ENCODE measurements around the gene CPNE5. TPM values are rescaled to one million over a fixed set of nuclear protein-coding genes. Genes with fewer than 3 reads are reported as not detected.

Gene CPNE5
- total and polyA plus RNA-seq, 8 donors = 1.2 to 7.3 (median 6.4) TPM

DNA sequence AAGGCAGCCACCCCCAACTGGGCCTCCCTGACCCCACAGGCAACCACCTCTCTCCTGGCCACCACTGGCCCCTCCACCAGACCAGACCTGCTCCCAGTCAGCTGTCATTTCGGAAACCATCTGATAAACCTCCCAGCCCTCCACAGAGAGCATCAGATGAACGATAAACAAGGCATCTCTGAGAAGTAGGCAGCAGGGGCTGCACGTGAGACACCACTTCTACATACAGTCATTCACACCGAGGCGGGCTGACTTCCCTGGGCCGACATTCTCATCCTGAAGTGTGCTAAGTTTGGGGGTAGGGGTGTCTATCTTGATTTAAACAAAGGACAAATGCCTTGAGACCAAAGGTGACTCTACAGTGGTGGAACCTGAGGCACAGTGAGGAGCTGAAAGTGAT is 13.8 kb downstream of the CPNE5 start:
- Histone ChIP-seq H3K27me3 (no peaks in the 10 kb centered on the region), H3K27ac (no peak overlapping the region), H3K4me1 (peaks cover 11 to 26% of the 10 kb centered on the region in 2 donors), H3K36me3 (no peaks in the 10 kb centered on the region), H3K9me3 (no peaks in the 10 kb centered on the region), H3K4me3 (no peak overlapping the region)
- TF ChIP-seq, protein P1, sequence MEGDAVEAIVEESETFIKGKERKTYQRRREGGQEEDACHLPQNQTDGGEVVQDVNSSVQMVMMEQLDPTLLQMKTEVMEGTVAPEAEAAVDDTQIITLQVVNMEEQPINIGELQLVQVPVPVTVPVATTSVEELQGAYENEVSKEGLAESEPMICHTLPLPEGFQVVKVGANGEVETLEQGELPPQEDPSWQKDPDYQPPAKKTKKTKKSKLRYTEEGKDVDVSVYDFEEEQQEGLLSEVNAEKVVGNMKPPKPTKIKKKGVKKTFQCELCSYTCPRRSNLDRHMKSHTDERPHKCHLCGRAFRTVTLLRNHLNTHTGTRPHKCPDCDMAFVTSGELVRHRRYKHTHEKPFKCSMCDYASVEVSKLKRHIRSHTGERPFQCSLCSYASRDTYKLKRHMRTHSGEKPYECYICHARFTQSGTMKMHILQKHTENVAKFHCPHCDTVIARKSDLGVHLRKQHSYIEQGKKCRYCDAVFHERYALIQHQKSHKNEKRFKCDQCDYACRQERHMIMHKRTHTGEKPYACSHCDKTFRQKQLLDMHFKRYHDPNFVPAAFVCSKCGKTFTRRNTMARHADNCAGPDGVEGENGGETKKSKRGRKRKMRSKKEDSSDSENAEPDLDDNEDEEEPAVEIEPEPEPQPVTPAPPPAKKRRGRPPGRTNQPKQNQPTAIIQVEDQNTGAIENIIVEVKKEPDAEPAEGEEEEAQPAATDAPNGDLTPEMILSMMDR (IDR thresholded peaks at IDR 0.05) = no peak
- intact Hi-C loops (cut with DNase I) = no loop called here
- ATAC-seq = no peak
- DNase-seq = no peak

DNA sequence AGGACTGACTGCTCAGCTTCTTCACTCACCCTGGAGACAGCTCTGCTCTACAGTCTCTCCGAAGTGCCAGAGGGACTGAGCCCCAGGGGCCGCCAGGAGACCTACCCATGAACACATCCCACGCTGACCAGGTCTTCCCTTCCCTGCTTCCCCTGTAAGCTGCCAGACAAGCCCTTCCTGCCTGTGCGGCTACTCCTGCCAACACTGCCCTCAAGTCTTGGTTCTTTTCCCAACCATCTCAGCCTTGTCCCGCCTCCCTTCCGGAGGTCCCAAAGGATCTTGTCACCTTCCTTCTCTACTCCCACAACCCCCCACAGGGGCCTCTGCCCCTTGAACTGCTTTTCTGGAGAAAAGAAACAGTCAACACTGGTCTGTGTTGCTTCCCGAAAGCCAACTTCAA is 15.0 kb downstream of the CPNE5 start:
- H3K4me1 ChIP-seq = peaks cover 5 to 26% of the 10 kb centered on the region in 2 donors
- DNase-seq = no peak
- H3K36me3 ChIP-seq = no peaks in the 10 kb centered on the region
- TF ChIP-seq, protein P1 (IDR thresholded peaks at IDR 0.05) = no peak
- no peaks in the 10 kb centered on the region for H3K9me3 ChIP-seq
- peak; percentile 4 for ATAC-seq
- intact Hi-C loops (cut with DNase I) = no loop called here
- H3K27me3 ChIP-seq = no peaks in the 10 kb centered on the region
- H3K4me3 ChIP-seq = no peak overlapping the region
- no peak overlapping the region for H3K27ac ChIP-seq

- ATAC-seq (no peak), DNase-seq (no peak)
- H3K27me3 ChIP-seq = no peaks in the 10 kb centered on the region
- TF ChIP-seq, protein P1 (IDR thresholded peaks at IDR 0.05) = no peak
- H3K27ac ChIP-seq = peak overlapping the region in 1 of 2 donors; percentile 28
- H3K4me1 ChIP-seq = peaks cover 5 to 26% of the 10 kb centered on the region in 2 donors
- no peak overlapping the region for H3K4me3 ChIP-seq
- H3K9me3 ChIP-seq = no peaks in the 10 kb centered on the region
- no peaks in the 10 kb centered on the region for H3K36me3 ChIP-seq
- intact Hi-C loops (cut with DNase I) = no loop called here
Observed at GRCh38 chr6:36823421-36824096, 15.7 kb downstream of the CPNE5 start.

- DNase-seq (no peak), ATAC-seq (peak; percentile 11)
- no peaks in the 10 kb centered on the region for H3K36me3 ChIP-seq
- H3K27me3 ChIP-seq = no peaks in the 10 kb centered on the region
- intact Hi-C loops (cut with DNase I) = no loop called here
- H3K27ac ChIP-seq = peak overlapping the region in 1 of 2 donors; percentile 28
- no peaks in the 10 kb centered on the region for H3K9me3 ChIP-seq
- peaks cover 2 to 22% of the 10 kb centered on the region in 2 donors for H3K4me1 ChIP-seq
- TF ChIP-seq, protein P1 (IDR thresholded peaks at IDR 0.05) = no peak
- no peak overlapping the region for H3K4me3 ChIP-seq
Observed at GRCh38 chr6:36822506-36823269, 16.6 kb downstream of the CPNE5 start.

GRCh38 chr6:36821581-36822335 is 17.5 kb downstream of the CPNE5 start:
- ATAC-seq = no peak
- Histone ChIP-seq H3K4me3 (no peak overlapping the region), H3K27ac (no peak overlapping the region), H3K9me3 (no peaks in the 10 kb centered on the region), H3K36me3 (no peaks in the 10 kb centered on the region), H3K4me1 (peaks cover 0 to 13% of the 10 kb centered on the region in 2 donors), H3K27me3 (no peaks in the 10 kb centered on the region)
- intact Hi-C loops (cut with DNase I) = no loop called here
- TF ChIP-seq, protein P1 (IDR thresholded peaks at IDR 0.05) = no peak
- DNase-seq = no peak

Data from left lung (tissue), 10 donors.